Mucosa of gallbladder (tissue), 1 donor: ENCODE data around the gene TRPM3. TPM values are rescaled to one million over a fixed set of nuclear protein-coding genes. Genes with fewer than 3 reads are reported as not detected.

Experiments used
- DNase-seq: peaks from one replicate; pipeline ENCODE4 v3.0.0-alpha.2; 2020; ENCODE audit warnings: low spot score
- total RNA-seq: library from RNA; stranded (reverse); gene quantifications from one replicate; pipeline ENCODE4 v1.2.1, GENCODE V29; 2021
- donor health status: DM: no; HTN: no; CAD: no.

TRPM3 gene
- total RNA-seq, 1 donor from 2014 or later: 9.2 TPM

DNA sequence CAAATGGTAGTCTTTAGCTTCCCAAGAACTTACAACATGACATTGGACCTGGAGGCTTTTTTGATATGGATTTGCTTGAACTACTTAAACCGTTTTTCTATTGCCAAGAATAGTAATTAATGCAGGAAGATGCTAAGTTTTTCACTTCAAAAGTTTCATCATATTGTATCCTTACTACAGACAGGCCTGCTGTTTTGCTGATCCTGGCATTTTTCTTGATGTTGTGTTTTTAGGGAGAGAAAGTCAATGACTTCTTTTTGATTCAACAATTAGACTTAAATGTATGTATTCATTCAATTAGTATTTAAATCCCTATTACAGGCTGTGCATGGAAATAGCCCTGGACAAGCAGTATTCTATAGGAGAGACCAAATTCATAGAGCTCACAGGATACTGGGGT lies 172.7 kb downstream of the TRPM3 start:
- DNase-seq: no peak

DNA sequence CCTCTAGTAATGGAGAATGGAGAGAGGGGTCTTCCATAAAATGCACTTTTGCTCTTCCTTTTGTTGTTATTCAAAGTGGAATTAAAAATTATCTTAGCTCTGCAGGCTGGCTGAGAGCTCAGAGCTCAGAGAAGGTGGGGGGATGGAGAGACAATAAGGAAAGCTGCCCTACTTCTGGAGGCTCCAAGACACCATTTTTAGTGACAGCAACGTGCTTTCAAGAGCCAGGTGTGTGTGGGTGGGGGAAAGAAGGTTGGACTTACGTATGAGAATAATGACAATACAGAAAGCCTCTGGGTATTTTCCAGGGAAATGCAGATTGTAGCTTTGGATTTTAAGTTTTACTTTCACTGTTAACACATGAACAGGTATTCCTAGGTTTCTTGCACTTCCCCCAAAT lies 173.9 kb downstream of the TRPM3 start:
- no peak for DNase-seq

DNA sequence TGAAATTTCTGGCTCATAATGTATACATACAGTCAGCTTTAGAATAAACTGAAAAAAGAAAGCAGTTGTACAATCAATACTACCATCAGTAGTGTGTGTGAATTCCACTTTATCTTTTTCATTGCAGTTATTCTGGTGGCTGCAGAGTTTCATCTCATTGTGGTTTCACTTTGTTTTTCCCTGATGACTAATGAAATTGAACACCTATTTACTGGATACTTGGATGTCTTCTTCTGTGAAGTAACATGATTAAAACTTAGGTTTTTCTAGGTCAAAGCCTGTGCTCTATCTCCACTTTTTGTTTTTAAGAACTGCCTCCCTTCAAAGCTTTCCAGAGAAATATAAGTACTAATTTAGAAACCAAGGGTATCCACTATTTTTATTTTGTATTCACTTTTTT lies 174.3 kb downstream of the TRPM3 start:
- no peak for DNase-seq

DNA sequence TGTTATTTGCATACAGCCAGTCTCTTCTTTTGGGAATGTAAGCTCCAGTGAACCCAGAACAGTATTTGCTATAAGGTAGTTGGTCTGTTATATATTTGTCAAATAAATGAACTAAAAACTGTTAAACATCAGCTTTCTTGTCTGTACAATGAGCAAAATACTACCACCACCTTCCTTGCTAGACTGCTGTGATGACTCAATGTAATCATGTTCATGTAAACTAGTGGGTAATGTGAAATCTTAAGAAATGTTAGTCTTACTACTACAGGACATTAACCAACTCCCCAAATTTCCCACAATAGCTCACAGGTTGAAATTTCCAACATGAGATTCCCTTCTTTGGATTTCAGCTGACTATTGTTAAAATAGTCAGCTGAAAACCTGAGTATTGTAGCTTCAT lies 176.1 kb downstream of the TRPM3 start:
- DNase-seq: no peak

DNA sequence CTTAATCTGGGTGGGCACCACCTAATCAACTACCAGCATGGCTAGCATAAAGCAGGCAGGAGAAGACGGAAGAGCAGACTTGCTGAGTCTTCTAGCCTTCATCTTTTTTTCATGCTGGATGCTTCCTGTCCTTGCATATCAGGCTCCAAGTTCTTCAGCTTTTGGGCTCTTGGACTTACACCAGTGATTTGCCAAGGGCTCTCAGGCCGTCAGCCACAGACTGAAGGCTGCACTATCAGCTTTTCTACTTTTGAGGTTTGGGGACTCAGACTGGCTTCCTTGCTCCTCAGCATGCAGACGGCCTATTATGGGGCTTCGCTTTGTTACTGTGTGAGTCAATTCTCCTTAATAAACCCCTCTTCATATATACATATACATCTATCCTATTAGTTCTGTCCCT lies 180.2 kb downstream of the TRPM3 start:
- DNase-seq: no peak

DNA sequence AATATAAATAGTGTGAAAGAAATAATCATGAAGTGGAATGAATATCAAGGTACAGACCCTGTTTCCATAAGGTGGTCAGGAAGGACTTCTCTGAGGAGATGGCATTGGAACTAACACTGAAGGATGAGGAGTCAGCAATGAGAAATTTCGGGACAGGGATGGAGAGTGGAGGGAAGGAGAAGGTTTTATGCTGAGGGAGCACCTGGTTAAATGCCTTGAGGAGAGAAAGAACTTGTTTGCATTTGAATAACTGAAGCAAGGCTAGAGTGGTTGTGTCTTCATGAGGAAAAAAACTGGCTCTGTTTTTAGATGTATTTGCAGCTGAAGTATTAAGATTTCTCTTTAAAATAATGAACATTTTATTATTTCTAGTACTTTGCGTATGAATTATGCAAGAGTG lies 180.8 kb downstream of the TRPM3 start:
- no peak for DNase-seq

DNA sequence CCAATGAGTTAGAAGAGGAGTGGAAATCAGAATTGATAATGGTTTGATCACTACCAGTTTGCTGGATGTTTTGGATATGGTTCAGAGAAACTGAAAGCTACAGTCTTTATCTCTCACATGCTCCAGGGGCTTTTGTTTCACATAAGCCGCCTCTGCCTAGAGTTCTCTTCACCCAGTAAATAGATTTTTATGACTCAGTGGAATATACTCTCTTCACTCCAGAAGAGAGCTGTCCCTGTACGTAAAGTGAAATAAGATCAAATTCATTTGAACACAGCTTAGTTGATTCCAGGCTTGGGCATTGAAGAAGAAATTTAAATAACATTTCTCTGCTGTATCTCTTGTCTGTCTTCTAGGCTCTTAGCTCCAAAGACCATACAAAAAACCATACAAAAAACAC lies 184.9 kb downstream of the TRPM3 start:
- DNase-seq: no peak

DNA sequence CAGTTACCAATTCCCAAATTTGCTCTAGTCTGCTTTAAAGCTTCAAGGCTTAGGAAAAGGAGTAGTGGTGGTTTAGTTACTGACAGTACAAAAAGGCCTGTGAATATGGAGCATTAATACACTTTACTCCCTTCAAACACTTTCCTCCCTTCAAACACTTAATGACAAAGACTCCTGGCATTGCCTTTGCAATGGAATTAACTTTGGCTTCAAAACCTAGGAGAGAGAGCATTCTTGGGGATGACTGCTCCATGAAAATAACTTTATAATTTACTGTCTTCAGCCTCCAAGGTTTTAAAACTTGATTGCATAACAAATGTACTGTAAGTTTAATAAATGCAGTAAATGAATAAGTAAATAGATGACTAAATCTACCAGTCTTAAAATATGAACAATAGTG lies 185.6 kb downstream of the TRPM3 start:
- no peak for DNase-seq

DNA sequence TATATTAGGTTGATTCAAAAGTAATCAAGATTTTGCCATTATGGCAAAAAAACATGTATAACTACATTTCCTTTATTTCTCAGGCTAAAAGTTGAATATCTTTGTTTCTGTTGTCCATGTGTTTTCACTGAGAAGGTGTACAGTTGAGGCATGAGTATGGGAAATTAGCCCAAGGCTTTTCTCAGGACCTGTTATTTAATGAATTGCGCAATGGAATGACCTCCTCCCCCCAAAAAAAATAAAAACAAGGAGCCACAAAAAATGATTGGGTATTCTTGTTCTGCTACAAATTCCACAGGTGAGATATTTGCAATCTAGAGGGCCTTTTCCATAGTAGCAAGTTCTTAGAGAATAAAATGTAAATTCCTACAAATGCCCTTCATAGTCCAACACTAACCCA lies 186.8 kb downstream of the TRPM3 start:
- DNase-seq: no peak

DNA sequence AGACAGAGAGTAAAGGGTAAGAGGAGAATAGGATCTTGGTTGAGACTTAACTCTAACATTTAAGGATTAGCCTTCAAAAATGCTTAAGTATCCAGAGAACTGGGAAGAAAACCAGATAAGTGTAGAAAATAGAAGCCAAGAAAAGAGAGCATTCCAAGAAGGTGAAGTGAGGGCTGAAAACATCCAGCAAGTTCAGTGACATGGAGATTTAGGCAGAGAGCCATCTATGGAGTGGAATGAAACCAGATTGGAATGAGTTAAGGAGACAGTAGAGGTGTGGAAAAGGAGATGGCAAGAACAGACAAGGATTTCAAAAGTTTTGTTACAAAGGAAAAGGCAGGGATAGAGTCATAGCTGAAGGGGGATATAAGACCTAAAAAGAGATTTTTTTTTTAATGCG lies 188.1 kb downstream of the TRPM3 start:
- DNase-seq: no peak

DNA sequence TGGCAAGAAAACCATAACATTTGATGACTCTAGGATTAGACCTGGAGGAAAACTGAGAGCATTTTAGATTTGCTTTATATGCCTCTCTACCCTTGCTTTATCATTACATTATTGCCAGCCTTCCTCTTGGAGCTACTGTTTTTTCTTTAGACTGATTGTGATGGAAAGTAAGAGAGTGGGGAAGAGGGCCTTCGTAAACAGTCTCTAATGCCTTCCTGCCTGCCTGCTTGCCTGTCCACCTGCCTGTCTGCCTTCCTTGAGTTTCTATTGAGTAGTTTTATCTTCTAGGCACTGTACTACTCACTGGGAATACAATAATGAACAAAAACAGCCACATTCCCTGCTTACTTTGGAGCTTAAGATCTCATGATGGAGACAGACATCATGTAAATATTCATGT lies 189.3 kb downstream of the TRPM3 start:
- DNase-seq: no peak

DNA sequence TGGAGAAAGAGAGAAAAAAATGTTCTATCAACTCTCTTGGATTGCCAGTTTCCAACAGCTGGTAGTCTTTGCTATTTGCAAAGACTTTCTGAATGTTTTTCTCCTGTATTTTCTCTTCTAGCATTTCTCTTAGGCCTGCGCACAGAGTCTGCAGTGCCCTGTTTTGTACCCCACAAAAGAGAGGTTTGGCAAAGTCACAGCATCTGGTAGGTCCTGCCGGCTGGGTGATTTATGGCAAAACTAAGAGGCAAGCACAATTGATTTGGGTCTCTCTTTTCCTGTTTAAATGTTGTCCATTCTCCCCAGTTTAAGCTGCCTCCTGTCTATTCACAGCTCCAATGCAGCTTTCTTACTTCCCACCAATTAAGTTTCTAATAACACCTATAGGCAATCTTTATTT lies 193.9 kb downstream of the TRPM3 start:
- no peak for DNase-seq

DNA sequence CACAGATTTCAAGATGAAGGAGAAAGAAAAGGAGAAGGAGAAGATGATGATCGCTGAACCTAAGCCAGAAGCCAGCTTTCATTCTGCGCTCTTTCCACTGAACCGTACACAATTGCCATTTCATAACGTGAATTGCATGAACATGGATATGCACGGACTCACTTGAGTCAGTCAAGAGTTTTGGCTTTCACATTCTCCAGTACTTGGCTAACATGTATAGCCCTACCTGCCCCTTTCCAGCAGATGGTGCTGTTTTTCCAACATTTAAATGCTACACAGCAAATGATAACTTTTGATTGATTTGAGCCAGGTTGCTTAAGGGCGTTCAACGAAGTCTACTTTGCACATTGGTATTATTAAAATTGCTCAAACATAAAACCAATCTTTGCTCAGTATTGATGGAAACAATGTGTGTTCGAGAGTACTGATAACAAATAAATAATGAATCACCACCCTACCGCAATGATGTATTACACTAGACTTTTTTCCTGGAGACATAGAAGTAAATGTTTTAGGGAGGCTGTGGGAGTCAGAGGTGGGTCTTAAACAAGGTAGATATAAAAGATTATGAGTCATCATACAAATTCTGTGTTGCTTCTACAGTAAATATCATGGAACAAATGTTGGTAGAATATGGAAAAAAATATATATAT lies 196.4 kb downstream of the TRPM3 start:
- peak; percentile 31 for DNase-seq

DNA sequence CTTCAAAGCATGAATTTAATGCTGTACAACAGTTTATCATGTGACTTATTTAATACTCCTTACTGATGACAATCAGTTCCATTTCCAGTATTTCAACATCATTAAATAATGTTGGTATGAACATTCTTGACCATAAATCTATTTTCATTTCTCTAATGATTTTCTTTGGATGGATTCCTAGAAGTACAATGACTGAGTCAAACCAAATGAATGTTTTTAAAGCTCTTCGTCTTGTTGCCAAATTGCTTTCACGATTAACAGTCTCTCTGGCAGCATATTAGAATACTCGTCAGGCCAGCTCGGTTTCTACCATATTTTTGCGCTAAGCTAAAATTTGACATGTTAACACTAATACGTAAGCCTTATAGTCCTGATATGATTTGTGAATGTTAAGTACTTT lies 197.0 kb downstream of the TRPM3 start:
- no peak for DNase-seq

DNA sequence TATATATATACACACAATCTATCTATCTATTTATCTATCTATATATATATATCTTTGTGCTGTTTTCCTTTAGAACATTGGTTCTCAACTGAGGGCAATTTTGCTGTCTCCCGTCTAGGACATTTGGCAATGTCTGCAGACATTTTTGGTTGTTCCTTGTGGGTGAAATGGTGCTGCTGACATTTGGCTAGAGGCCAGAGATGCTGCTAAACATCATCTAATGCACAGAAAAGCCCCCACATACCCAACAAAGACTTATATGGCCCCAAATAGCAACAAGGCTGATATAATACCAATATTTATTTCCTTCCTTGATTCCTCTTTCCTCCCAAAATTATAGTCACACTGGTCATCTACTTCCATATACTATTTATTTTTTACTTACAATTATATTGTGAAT lies 197.5 kb downstream of the TRPM3 start:
- no peak for DNase-seq

DNA sequence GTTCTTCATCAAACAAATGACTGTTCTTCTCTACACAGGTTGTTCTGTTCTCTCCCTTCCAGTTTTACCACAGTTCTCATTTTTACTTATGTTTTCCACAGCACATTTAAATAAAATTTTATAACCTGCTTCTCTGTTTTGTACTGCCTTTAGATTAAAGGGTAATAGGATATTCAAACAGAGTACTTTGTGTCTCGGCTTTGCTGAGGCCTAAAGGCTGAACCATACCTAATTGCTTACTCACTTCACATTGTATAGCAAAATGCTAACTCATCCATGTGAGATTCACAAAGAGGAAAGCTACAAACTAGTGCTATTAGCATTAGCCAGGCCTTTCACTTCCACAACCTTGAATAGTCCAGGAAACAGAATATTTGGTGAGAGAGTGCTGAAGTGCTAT lies 200.3 kb downstream of the TRPM3 start:
- DNase-seq: no peak

DNA sequence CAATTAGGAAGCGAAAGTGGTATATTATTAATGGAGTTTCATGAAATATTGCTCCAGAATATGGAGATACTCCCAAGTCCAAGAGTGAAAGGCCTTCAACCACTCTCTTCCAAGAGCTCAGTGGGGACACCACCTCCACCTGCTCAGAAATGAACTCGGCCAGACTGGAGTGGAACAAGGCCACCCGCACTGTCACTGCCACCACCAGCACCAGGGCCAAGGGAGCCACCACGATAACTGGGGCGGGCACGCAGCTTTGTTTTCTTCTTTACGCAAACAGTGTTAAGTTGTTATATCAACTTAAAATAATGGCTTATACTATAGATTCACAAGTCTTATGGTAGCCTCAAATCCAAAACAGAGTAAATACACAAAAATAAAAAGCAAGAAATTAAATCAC lies 204.1 kb downstream of the TRPM3 start:
- no peak for DNase-seq

DNA sequence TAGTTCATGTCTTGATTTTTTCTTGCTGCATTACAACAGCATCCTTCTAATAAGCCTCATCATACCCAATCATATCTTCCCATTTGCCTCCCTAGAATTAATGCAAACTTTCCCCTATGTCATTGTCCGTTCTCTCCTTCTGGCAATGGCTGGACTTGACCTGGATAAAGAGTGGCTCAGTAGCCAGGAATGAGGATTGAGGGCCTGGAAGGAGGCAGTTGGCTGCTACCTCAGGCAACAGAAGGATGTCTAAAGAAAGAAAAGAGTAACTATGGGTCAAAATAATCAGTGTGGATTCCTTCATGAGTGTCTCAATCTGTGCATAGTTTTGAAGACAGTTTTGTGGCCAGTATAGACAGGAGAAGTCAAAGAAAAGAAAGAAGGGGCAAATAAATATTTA lies 209.6 kb downstream of the TRPM3 start:
- no peak for DNase-seq

DNA sequence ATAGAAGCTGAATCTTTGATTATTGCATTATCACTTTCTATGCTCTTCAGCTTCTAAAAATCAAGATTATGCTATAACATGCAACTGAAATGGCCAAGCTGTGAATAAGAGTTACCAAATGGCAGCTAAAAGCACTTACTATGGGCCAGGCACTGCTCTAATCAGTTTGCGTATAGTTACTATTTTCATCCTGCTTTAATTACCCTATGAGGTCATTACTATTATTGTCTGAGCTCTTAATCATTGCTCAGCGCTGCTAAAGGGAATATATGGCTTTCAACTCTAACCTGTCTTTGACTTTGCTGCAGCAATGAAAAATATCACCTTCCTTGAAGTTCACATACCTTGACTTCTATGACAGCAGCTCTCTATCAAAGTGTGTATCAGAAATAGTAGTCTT lies 210.8 kb downstream of the TRPM3 start:
- DNase-seq: no peak

DNA sequence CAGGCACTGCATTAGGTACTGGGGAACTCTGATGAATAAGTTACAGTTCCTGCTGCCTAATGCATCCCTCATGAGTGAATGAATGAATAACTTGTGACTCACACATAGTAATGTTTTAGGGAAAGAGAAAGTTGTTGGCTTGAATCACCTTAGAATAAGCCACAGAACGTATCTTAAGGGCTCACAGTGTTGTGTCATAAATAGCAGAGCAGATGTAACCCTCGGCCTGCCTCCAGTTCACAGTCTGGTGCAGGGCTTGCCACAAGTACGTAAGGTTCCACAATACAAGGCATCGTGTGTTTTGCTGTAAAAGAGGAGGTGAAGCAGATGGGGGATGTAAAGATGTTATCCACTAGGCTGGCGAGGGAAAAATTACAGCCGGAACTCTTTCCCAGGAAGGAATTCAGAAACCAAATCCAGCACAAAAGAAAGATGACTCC lies 218.7 kb downstream of the TRPM3 start:
- no peak for DNase-seq

DNA sequence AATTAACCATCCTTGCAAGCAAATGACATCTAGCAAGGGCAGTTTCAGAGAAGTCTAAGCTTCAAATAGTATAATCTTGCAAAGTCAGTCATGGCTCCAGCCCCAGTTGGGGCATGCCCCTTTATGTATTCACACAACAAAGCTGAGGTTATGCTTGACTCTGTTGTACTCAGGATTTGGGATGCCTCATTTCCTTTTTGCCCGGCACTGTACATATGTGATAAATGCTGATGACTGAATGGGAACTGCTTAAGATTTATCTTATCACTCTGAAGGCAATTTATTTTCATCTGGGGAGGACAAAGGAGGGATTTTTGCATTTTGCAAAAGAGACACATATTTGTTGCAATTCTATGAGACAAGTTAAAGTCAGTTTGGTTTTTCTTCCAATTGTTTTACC lies 219.2 kb downstream of the TRPM3 start:
- no peak for DNase-seq

DNA sequence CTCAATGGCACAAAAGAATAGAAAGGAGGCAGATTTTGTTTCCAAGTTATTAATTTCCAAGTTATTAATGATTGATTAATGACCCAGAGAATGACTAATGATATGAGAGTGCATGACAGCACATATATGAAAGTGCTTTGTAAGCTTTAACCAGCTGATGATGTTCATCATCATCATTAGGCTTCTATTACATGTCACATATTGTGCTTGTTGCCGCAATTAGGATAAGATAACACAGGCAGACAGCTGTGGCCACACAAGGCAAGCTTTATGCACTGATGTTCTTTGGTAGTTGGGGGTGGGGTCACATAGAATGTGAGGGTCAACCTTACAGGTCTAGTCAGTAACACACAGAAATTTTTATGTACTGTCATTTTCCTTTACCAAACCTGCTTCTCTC lies 219.7 kb downstream of the TRPM3 start:
- DNase-seq: no peak

DNA sequence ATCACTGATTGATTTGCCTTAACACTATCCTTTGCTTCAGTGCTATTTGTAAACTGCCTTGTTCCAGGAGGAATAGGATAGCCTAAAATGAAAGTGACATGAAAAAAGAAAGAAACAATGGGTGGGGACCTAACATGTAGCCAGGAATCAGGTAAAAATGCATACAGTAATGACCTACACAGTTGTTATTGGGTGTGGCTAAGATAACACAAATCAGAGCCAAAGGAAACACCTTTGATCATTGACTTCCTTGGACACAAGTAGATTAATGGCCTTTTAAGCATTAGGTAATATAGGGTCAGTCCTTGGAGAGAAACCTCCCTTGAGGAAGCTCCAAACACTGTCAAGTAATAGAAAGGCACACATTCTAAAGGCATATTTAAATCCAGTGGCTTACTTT lies 220.4 kb downstream of the TRPM3 start:
- DNase-seq: no peak

DNA sequence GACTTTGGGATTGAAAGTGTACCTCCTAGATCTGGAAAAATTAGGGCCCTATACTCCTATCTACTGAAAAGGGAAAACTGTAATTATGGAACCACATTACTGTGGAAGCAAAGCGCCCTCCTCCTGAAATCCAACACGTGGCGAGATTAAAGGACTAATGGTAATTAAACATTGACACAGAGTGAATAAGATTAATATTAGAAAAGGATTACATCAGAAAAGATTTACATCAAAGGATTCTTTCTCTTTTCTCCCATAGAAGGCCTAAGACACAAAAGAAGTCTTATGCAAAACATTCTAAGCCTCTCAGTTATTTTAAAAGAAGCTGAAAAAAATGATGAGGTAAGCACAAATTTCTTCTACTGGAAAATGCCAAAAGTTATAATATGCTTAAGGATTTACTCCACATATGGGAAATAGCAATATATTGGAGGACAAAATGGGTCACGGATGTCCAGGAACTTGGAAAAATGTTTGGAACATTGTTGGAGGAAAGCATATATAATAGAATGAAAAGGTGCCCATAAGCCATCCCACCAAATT lies 227.8 kb downstream of the TRPM3 start:
- DNase-seq: no peak
